ENCODE results near the gene ZNF644. TPM values are rescaled to one million over a fixed set of nuclear protein-coding genes. Genes with fewer than 3 reads are reported as not detected.

The ZNF644 gene
- total RNA-seq, 1 experiment from 2014 or later, result 36.5 TPM

DNA sequence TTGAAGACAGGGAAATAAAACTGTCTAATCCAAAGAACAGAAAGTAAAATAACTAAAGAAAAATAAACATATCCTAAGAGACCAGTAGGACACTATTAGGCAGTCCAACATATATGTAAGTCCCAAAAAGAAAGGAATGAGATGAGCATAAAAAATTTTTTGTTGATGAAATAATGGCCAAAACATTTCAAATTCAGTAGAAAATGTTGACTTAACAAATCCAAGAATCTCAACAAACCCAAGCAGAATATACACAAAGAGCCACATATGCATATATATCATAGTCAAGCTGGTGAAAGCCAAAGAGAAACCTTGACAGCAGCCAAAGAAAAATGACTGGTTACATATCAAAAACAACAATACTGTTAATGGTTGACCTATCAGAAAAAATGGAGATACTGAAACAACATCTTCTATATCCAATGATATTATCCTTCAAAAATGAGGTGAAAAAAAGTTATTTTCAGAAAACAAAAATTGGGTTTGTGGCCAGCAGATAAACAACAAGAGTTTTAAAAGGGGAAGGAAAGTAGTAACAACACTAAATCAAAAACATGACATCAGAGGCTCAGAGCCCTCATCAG, 26.4 kb downstream of the ZNF644 start:
- H3K4me1 ChIP-seq (replicated peaks; ENCODE audit: insufficient read depth), result no peaks in the 10 kb centered on the region
- TF ChIP-seq, protein P1, sequence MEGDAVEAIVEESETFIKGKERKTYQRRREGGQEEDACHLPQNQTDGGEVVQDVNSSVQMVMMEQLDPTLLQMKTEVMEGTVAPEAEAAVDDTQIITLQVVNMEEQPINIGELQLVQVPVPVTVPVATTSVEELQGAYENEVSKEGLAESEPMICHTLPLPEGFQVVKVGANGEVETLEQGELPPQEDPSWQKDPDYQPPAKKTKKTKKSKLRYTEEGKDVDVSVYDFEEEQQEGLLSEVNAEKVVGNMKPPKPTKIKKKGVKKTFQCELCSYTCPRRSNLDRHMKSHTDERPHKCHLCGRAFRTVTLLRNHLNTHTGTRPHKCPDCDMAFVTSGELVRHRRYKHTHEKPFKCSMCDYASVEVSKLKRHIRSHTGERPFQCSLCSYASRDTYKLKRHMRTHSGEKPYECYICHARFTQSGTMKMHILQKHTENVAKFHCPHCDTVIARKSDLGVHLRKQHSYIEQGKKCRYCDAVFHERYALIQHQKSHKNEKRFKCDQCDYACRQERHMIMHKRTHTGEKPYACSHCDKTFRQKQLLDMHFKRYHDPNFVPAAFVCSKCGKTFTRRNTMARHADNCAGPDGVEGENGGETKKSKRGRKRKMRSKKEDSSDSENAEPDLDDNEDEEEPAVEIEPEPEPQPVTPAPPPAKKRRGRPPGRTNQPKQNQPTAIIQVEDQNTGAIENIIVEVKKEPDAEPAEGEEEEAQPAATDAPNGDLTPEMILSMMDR (conservative IDR thresholded peaks at IDR 0.05), result no peak
- TF ChIP-seq EZH2 (IDR thresholded peaks at IDR 0.05; ENCODE audit: low read depth), result no peak
- no peak for DNase-seq
- H3K4me2 ChIP-seq, result no peak overlapping the region
- H4K20me1 ChIP-seq (ENCODE audit: insufficient read depth), result peaks cover 69% of the 10 kb centered on the region
- CTCF ChIA-PET, result no interaction called here
- no peaks in the 10 kb centered on the region for H3K27me3 ChIP-seq (ENCODE audit: insufficient read depth, low read depth)
- POLR2A ChIA-PET (ENCODE audit: unreplicated experiment), result no interaction called here
- H3K9me3 ChIP-seq (ENCODE audit: insufficient read depth, low read depth), result no peaks in the 10 kb centered on the region
- H3K27ac ChIP-seq, result no peak overlapping the region
- intact Hi-C loops (cut with micrococcal nuclease; ENCODE audit: unreplicated experiment), result no loop called here
- H2AFZ ChIP-seq, result no peak overlapping the region
- H3K79me2 ChIP-seq (ENCODE audit: low read depth), result peaks cover 100% of the 10 kb centered on the region
- H3K36me3 ChIP-seq (ENCODE audit: low read depth), result peaks cover 20% of the 10 kb centered on the region
- H3K9me2 ChIP-seq (ENCODE audit: insufficient read depth), result no peaks in the 10 kb centered on the region
- no peaks in the 10 kb centered on the region for H3F3A ChIP-seq (ENCODE audit: insufficient read depth, low read depth)
- H3K4me3 ChIP-seq, result no peak overlapping the region
- no TSS peak for BruUV-seq (replicated peaks)

DNA sequence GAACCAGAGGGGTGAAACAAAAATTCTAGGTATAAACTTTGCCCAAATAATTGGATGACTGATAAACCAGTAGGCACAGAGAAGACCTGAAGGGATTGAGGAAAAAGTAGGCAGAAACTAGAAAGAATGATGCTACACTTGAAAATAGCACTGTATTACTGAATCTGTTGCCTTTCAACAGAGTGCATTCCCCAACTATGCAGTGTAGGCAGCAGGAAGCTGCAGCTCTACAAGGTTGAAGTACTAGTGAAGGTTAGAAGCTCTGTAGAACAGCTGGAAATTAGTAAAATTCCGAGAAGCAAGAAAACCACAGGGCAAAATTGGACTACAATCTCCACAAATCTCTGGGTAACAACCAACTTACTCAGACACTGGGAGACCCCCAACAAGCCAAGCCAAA, 27.4 kb downstream of the ZNF644 start:
- no peak overlapping the region for H3K4me3 ChIP-seq
- peaks cover 70% of the 10 kb centered on the region for H4K20me1 ChIP-seq (ENCODE audit: insufficient read depth)
- no peaks in the 10 kb centered on the region for H3K4me1 ChIP-seq (replicated peaks; ENCODE audit: insufficient read depth)
- H3K27me3 ChIP-seq (ENCODE audit: insufficient read depth, low read depth), result no peaks in the 10 kb centered on the region
- no peak for TF ChIP-seq EZH2 (IDR thresholded peaks at IDR 0.05; ENCODE audit: low read depth)
- TF ChIP-seq, protein P1 (conservative IDR thresholded peaks at IDR 0.05), result no peak
- no peak overlapping the region for H3K4me2 ChIP-seq
- intact Hi-C loops (cut with micrococcal nuclease; ENCODE audit: unreplicated experiment), result no loop called here
- DNase-seq, result no peak
- no TSS peak for BruUV-seq (replicated peaks)
- no peaks in the 10 kb centered on the region for H3K9me2 ChIP-seq (ENCODE audit: insufficient read depth)
- H3F3A ChIP-seq (ENCODE audit: insufficient read depth, low read depth), result no peaks in the 10 kb centered on the region
- H2AFZ ChIP-seq, result no peak overlapping the region
- no peak overlapping the region for H3K27ac ChIP-seq
- H3K9me3 ChIP-seq (ENCODE audit: insufficient read depth, low read depth), result no peaks in the 10 kb centered on the region
- H3K36me3 ChIP-seq (ENCODE audit: low read depth), result peaks cover 30% of the 10 kb centered on the region
- ChIA-PET CTCF (no interaction called here), POLR2A (ENCODE audit: unreplicated experiment) (no interaction called here)
- H3K79me2 ChIP-seq (ENCODE audit: low read depth), result peaks cover 100% of the 10 kb centered on the region

DNA sequence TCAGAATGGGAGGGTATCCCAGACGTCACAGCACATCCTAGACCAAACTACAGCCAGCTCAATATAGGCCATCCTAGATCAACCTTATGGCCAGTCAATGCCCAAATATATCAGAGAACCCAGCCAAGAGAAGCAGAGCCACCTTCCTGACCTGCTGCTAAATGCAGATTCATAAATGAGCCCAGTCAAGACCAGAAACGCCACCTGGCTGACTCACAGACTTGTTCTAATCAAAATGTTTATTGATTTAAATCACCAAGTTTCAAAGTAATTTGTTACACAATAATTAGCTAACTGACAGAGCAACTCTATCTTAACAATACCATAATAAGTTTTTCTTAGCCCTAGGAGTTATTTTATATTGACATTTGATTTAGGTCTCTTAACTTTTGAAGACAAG, 28.6 kb downstream of the ZNF644 start:
- Histone ChIP-seq H4K20me1 (ENCODE audit: insufficient read depth) (peaks cover 80% of the 10 kb centered on the region), H3K27ac (no peak overlapping the region), H3K4me1 (replicated peaks; ENCODE audit: insufficient read depth) (no peaks in the 10 kb centered on the region), H3F3A (ENCODE audit: insufficient read depth, low read depth) (no peaks in the 10 kb centered on the region), H3K27me3 (ENCODE audit: insufficient read depth, low read depth) (no peaks in the 10 kb centered on the region), H3K79me2 (ENCODE audit: low read depth) (peaks cover 100% of the 10 kb centered on the region), H3K4me3 (no peak overlapping the region), H3K9me3 (ENCODE audit: insufficient read depth, low read depth) (peaks cover 4% of the 10 kb centered on the region; the same call in 1 of the 2 replicates), H3K9me2 (ENCODE audit: insufficient read depth) (no peaks in the 10 kb centered on the region), H3K36me3 (ENCODE audit: low read depth) (peaks cover 41% of the 10 kb centered on the region), H2AFZ (no peak overlapping the region), H3K4me2 (no peak overlapping the region)
- ChIA-PET CTCF (no interaction called here), POLR2A (ENCODE audit: unreplicated experiment) (no interaction called here)
- intact Hi-C loops (cut with micrococcal nuclease; ENCODE audit: unreplicated experiment), result no loop called here
- DNase-seq, result no peak
- BruUV-seq (replicated peaks), result no TSS peak
- TF ChIP-seq EZH2 (IDR thresholded peaks at IDR 0.05; ENCODE audit: low read depth), result no peak
- TF ChIP-seq, protein P1 (conservative IDR thresholded peaks at IDR 0.05), result no peak
